Measurements from ENCODE around the gene PTPRG. TPM values are rescaled to one million over a fixed set of nuclear protein-coding genes. Genes with fewer than 3 reads are reported as not detected.

Gene PTPRG
- total RNA-seq, 1 donor from 2014 or later, result 0.84 TPM

GRCh38 chr3:61562042-61562720, 810 bp downstream of the PTPRG start:
- intact Hi-C loops (cut with micrococcal nuclease), result loop anchor here (5.0 to 10.0 kb wide), 3 partner anchors 40 to 310 kb away; partner anchors contain the start of gene FHIT

- intact Hi-C loops (cut with micrococcal nuclease), result loop anchor here (5.0 to 10.0 kb wide), 3 partner anchors 41 to 311 kb away; partner anchors contain the start of gene FHIT
Measured at GRCh38 chr3:61562721-61563312, 1.4 kb downstream of the PTPRG start.

- intact Hi-C loops (cut with micrococcal nuclease), result loop anchor here (5.0 to 10.0 kb wide), 3 partner anchors 41 to 311 kb away; partner anchors contain the start of gene FHIT
Measured at GRCh38 chr3:61563313-61564271, 2.2 kb downstream of the PTPRG start.

GRCh38 chr3:61564395-61565059, 3.2 kb downstream of the PTPRG start:
- intact Hi-C loops (cut with micrococcal nuclease), result loop anchor here (5.0 to 10.0 kb wide), 3 partner anchors 42 to 312 kb away; partner anchors contain the start of gene FHIT

DNA sequence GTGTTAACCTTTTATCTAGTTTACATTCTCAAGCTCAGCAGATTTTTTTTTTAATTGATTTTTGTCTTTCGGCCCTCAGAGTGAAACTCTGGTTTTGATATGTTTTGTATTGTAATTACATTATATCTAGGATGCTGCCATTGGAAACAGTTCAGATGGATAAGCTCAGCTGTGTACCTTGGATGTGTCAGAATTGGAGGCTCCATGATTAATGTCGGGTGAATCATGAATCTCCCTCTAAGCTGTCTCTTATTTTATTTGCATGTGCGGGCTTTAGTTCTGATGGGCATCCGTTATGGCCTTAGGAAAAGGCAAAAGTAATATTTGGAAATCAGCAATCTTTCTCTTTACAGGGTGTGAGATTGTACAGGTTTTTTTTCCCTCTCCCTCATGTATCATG, 4.2 kb downstream of the PTPRG start:
- intact Hi-C loops (cut with micrococcal nuclease), result loop anchor here (10.0 kb wide), 1 partner anchor 81 kb away; no protein-coding TSS in a partner anchor

DNA sequence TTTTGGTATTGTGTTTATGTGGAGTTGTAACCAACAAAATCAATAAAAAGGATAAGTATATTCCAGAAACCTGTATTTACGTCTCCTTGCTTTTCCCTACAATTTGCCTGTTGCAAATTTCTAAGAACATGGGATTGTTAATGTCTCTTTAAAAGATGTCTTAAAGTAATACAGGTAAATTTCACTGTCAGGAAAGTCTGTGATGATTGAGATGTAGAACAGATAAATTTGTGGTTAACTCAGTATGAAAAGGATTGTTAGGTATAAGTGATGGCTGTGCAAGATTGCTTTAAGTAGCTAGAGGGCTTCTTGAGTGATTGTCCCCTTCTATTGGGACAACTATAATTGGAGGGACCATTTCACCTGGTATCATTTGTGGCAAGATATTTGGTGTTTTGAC, 6.8 kb downstream of the PTPRG start:
- intact Hi-C loops (cut with micrococcal nuclease), result loop anchor here (10.0 kb wide), 1 partner anchor 83 kb away; no protein-coding TSS in a partner anchor

- intact Hi-C loops (cut with micrococcal nuclease), result loop anchor here (10.0 kb wide), 1 partner anchor 85 kb away; no protein-coding TSS in a partner anchor
Measured at GRCh38 chr3:61569856-61570580, 8.6 kb downstream of the PTPRG start.

- intact Hi-C loops (cut with micrococcal nuclease), result no loop called here
Measured at GRCh38 chr3:61570813-61571212, 9.4 kb downstream of the PTPRG start.

DNA sequence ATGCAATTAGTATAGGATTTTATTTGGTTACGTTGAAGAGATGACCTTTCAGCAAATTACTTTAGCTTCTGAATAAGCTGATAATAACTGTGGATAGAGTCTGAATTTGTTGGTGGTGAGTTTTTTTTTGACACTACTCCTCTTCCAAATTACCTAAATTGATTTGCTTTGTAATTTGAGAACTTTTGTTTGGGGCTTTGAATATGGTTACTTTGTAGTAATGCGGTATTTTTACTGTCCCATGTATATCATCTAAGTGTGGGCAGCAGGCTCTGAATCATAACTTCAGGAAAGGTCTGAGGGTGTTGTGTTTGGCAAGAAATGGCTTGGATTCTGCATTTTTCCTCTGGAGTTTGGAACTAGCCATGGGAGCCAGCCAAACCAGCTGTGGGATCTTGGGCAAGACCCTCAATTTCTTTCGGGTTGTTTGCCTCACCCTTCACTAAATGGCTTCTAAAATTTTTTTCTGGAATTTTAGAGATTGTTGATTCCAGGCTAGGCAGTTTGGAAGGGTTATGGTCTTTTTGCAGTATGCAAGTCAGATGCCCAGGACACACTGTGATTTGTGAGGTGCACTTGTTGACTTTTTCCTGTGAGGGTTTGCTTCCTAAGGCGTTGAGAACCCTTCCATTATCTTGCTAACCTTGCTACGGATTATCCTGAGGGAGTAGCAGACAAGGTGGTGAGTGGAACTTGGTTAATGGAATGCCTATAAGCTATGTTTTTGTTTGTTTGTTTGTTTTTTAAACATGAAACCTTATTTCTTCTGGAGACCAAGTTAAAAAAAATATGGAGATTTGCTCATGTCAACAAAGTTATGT, 10.4 kb downstream of the PTPRG start:
- intact Hi-C loops (cut with micrococcal nuclease), result no loop called here

DNA sequence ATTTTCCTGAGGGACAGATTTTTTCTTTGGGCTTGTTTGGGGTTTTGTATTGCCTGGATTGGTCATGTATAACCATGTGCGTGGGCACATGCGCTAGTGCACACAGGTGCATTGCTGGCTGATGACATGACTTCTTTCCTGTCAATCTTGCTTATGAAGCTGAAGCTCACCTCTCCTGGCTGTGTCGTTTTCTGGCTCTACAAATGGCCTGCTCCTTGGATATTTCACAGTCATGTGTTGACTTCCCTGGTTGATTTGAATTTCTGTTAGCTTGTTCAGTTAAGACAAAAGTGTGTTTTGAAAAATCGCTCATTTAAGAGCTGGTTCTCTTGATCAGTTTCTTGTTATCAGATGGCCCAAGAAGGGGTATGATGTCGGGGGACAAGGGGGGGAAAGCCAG, 11.5 kb downstream of the PTPRG start:
- intact Hi-C loops (cut with micrococcal nuclease), result no loop called here

DNA sequence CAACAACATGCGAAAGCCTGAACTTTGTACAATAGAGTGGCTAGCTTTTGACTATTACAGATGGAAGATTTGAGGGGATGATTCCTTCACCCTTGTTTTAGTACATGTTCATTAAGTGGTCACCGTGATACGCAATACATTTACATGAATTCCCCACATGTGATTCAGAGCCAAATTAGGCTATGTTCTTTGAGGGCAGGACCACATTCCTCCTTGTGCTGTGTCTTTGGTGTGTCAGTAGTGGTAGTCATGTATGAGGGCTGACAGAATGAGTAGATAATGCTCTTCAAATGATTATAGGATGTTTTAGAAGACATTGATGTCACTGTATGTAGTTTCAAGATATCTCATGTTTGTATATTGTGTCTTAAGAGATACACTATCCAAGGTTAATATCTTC, 12.1 kb downstream of the PTPRG start:
- intact Hi-C loops (cut with micrococcal nuclease), result no loop called here

DNA sequence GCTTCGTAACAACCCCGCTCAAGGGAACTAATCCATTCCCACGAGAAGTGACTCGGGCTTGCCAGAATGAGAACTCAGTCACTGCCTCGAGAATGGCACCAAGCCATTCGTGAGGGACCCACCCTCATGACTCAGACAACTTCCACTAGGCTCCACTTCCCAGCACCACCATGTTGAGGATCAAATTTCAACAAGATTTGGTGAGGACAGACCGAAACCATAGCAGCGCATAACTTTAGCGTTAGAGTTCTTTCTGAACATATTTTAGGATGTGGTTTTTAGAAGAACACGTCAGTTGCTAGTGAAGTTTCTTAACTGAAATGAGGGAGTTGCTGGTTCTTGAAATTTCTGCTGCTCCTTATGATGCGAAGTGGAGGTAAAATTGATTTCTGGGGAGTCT, 13.5 kb downstream of the PTPRG start:
- intact Hi-C loops (cut with micrococcal nuclease), result no loop called here

GRCh38 chr3:61575893-61576292, 14.5 kb downstream of the PTPRG start:
- intact Hi-C loops (cut with micrococcal nuclease), result no loop called here

- intact Hi-C loops (cut with micrococcal nuclease), result no loop called here
Measured at GRCh38 chr3:61577760-61578159, 16.4 kb downstream of the PTPRG start.

- intact Hi-C loops (cut with micrococcal nuclease), result no loop called here
Measured at GRCh38 chr3:61578667-61579367, 17.4 kb downstream of the PTPRG start.

DNA sequence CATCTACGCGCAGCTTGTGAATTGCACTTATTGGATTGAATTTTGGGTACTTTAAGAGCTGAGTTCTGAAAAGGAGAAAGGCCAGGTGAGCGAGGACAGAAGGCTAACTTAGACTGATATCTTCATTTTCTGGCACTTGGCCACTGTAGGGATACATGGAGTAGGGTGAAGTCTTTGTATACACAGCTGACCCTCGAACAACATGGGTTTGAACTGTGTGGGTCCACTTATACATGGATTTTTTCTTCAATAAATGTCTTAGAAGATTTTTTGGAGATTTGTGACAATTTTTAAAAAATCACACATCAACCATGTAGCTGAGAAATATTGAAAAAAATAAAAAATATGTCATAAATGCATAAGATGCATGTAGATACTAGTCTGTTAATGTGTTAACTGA, 18.3 kb downstream of the PTPRG start:
- intact Hi-C loops (cut with micrococcal nuclease), result no loop called here

DNA sequence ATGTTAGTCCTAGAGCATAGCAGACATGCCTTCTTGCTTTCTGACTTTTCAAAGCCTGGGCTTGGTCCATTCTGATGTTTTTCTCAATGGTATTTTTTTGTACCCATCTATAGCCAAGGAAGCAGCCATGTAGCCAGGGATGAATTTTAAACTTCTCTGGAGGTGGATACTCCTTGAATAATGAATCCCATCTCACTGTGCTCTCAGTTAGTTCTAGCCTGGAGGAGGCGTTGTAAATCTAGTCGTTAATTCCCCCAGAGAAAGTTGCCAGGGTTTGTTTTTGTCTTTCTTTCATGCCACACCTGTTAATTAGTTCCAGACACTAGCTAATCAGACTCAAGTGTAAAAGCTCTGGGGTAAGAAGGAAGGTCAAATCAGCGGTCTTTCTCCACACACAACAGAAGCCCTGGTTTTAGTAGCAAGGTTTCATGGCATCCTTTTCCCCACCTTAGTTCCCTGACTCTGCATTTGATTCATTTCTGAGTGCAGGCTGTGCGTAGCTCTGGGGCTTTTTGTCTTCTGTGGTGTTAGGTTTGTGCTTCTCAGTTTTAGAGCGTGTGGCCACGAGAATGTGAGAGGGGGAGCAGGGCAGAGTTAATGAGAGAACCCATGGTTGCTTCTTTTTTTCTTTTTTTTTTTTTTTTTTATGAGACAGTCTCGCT, 19.7 kb downstream of the PTPRG start:
- intact Hi-C loops (cut with micrococcal nuclease), result no loop called here

DNA sequence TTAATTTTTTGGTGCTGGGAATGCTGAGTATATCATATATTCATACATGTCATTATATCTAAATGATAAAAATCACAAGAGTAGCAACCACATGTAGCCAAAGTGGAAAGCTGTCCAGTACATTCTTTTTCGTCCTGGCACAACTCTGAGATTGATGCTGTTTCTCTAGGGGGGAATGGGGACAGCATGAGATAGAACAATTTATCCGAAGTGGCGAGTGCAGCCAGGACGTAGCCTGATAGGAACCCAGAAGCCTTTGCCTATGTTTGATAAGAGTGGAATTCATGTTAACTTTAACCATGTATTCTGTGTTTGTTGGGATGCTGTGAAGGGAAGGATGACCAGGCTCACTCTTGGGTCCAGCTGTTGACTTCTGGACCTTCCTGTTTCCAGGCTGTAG, 20.9 kb downstream of the PTPRG start:
- intact Hi-C loops (cut with micrococcal nuclease), result no loop called here
